NOMO-1 (cell line): Measurements from ENCODE around the gene CTR9.

Experiments used
- DNase-seq, 2 experiments: peaks; one replicate each; lab custom pipeline; 2025; ENCODE audit not compliant: unreplicated experiment in 2 of 2; lab: John Stamatoyannopoulos, UW

Gene CTR9

DNA sequence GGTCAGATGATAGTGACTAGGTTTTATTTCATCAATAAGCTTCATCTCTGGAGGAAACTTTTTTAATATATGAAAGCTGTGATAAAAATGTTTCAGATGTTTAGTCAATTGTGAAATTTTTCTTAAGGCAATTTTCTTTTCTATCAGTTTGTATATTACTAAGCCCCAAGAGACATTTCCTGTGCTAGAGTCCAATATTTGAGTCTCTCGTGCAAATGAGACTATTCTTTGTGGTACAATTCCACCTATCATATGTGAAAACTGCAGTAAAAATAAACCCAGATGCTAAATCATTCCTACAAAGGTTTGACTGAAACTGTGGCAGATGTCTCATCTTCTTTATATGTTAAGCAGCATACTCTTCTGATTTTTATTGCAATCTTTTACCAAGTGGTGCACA lies 28.0 kb downstream of the CTR9 start:
- no peak for DNase-seq

- no peak for DNase-seq
These were observed 29.0 kb downstream of the CTR9 start for GRCh38 chr11:10780040-10780439.

GRCh38 chr11:10784232-10785145 lies 33.4 kb downstream of the CTR9 start:
- no peak for DNase-seq

- DNase-seq: no peak
These were observed 34.1 kb downstream of the CTR9 start for GRCh38 chr11:10785146-10785474.

DNA sequence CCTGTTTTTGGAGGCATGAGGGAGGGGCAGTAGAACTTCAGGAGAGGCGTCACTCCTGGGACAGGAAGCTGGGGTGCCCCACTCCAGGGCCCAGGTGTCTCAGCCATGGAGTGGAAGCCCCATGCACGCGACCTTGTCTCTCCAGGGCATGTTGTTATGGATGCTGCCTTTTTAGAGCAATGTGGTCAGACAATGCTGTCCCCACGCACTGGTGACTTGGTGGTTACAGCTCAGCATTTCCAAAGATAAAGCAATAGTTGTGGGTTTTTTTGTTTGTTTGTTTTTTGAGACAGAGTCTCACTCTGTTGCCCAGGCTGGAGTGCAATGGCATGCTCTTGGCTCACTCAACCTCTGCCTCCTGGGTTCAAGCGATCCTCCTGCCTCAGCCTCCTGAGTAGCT lies 35.4 kb downstream of the CTR9 start:
- no peak for DNase-seq

- peak; percentile 63 to 66 for DNase-seq
These were observed 41.5 kb downstream of the CTR9 start for GRCh38 chr11:10792385-10793068.

DNA sequence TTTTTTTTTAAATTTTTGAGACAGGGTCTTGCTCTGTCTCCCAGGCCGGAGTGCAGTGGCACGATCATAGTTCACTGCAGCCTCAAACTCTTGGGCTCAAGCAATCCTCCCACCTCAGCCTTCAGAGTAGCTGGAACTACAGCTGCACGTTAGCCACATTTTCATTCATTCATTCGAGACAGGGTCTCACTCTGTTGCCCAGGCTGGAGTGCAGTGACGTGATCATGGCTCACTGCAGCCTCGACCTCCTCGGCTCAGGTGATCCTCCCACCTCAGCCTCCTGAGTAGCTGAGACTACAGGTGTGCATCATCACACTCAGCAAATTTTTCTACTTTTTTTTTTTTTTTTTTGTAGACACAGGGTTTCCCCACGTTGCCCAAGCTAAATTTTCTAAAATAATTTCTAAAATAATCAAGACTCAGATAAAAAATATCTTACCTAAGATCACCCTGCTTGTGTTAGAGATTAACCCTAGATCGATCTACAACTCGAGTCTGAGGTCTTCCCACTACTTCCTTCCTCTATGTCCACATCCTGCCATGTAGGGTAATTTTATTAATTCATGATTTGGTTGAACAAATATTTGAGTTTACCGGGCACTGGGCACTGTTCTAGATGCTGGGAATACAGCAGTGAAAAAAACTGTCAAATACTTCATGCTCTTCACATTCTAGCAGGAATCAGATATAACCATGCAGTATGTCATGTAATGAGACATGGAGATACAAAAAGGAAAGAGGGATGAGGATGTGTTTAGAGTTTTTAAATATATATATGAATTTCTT lies 42.6 kb downstream of the CTR9 start:
- DNase-seq: no peak

GRCh38 chr11:10796191-10796590 lies 45.1 kb downstream of the CTR9 start:
- no peak for DNase-seq

- DNase-seq: no peak
These were observed 46.0 kb downstream of the CTR9 start for GRCh38 chr11:10797001-10797400.

DNA sequence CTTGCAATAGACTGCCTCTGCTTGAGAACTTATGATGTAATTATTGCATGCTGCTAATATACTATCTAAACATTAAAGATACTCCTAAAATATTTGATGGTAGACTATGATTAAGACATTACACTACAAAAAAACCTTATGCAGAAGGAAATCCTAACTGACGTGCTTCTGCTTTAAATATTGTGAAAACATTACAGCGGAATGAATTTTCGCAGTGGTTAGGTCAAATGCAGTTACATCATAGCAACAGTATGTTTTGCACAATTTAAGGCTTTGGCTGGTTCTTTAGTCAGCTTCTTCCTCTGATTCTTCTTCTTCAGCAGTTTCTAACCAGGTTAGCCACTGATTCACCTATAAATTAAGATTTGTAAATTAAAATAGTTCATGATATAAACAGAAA lies 46.5 kb downstream of the CTR9 start:
- peak; percentile 61 to 89 for DNase-seq

- DNase-seq: peak in 1 of 2 experiments; percentile 39
These were observed 47.4 kb downstream of the CTR9 start for GRCh38 chr11:10798330-10798928.

- no peak for DNase-seq
These were observed 49.2 kb downstream of the CTR9 start for GRCh38 chr11:10800292-10800691.

DNA sequence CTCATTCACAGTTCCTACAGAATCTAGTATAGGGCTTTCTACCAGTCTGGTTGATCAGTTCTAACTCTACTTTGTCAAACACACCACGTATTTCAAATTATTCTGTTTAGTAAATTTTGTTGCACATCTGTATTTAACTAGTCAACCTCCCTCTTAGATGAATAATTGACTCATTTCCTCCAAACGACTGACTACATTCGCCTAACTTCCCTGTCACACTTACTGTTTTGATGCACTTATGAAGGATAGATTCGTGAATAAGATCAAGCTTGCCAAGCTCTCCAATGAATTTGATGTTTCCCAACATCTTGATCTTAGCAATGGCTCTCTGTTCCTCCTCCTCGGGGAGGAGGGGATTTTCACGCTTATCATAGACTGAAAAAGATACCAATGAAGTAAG lies 52.6 kb downstream of the CTR9 start:
- no peak for DNase-seq

DNA sequence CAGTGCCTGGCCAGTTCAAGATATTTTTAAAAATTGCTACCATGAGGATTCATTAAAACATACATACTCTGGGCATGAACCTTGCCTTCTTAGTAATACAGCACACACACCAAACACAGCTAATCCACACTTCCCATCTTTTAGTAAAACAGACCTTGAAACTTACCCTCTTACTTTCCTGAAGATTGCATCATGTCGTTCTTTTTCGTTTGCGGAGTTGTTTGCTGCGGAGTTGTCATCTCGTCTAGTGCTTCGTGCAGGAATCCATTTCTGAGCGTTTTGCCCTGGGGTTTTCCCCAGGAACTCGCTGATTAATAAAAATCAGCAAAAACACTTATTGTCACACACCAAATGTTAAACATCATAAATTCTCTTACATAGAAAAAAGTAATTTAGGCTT lies 54.7 kb downstream of the CTR9 start:
- DNase-seq: no peak

GRCh38 chr11:10806206-10806605 lies 55.2 kb downstream of the CTR9 start:
- no peak for DNase-seq

DNA sequence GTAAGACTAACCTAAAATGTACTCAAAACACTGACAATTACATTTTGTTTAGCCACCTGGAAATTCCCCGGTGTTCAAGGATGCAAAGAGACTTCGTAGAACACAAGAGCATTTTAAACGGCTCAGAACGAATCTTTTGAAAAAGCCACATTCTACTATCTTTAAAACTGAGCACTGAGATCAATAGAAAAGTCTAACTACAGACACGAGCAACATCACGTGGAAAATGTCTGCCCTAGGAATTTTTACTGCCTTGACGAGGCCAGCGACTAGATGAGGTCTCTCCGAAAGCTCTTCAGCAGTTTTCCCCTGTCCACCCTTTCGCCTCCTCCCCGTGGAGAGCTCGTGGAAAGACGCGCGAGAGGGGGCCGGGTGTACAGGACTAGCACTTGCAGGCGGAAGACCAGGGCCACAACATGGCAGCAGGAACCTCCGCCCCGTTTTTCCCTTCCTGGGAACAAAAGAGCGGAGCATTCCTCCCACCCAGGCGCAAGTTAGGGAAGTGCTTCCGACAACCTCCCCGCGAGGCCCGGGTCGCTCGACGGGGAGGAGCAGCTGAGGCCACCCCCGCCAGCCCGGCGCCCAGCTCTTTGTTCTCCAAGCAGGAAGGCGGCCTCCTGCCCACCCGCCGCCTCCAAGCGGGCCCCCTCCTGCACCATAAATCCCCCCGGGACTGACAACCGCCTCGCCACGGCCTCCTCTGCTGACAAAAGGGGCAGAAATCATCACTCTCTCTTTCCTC lies 56.6 kb downstream of the CTR9 start:
- DNase-seq: peak; percentile 35 to 46

GRCh38 chr11:10808235-10808552 lies 57.1 kb downstream of the CTR9 start:
- DNase-seq: no peak

- peak; percentile 97 to 99 for DNase-seq
These were observed 57.7 kb downstream of the CTR9 start, which contains the start of gene EIF4G2 for GRCh38 chr11:10808553-10809372. EIF4G2 (minus strand) TSS chr11:10808926.

GRCh38 chr11:10809373-10810160 lies 58.5 kb downstream of the CTR9 start:
- no peak for DNase-seq
